Activated T-cell treated with anti-CD3 and anti-CD28 coated beads, Interleukin-2, amount 50 U/mL, for 48 hours (primary cell): ENCODE measurements around the gene SHISAL1.
"Not testable (repeated sequence)": the region's sequence is repeated elsewhere in the genome, so short reads cannot be mapped to it uniquely, and the experiment has no call there.

ENCODE experiments used
- DNase-seq, 2 experiments: peaks; one replicate each; pipeline ENCODE4 v3.0.0-alpha.2; 2020

SHISAL1 gene

GRCh38 chr22:44325718-44326490 is 13.2 kb upstream of the SHISAL1 start:
- DNase-seq = no peak

GRCh38 chr22:44323140-44323790 is 10.5 kb upstream of the SHISAL1 start:
- DNase-seq = not testable (repeated sequence)

- no peak for DNase-seq
Measured at GRCh38 chr22:44319685-44320084, 6.9 kb upstream of the SHISAL1 start.

- DNase-seq = no peak
Measured at GRCh38 chr22:44318751-44319150, 6.0 kb upstream of the SHISAL1 start.

GRCh38 chr22:44317886-44318637 is 5.3 kb upstream of the SHISAL1 start:
- no peak for DNase-seq

GRCh38 chr22:44317123-44317444 is 4.3 kb upstream of the SHISAL1 start:
- DNase-seq = no peak

- DNase-seq = no peak
Measured at GRCh38 chr22:44316393-44317122, 3.8 kb upstream of the SHISAL1 start.

- DNase-seq = no peak
Measured at GRCh38 chr22:44314425-44315067, 1.8 kb upstream of the SHISAL1 start.

- DNase-seq = no peak
Measured at GRCh38 chr22:44313385-44314006, 745 bp upstream of the SHISAL1 start.

- no peak for DNase-seq
Measured at GRCh38 chr22:44311855-44312170, 938 bp downstream of the SHISAL1 start.

- no peak for DNase-seq
Measured at GRCh38 chr22:44311104-44311854, 1.5 kb downstream of the SHISAL1 start.

- DNase-seq = no peak
Measured at GRCh38 chr22:44309647-44310046, 3.1 kb downstream of the SHISAL1 start.

GRCh38 chr22:44309137-44309536 is 3.6 kb downstream of the SHISAL1 start:
- DNase-seq = no peak

- no peak for DNase-seq
Measured at GRCh38 chr22:44307509-44308169, 5.1 kb downstream of the SHISAL1 start.

- no peak for DNase-seq
Measured at GRCh38 chr22:44305888-44306287, 6.9 kb downstream of the SHISAL1 start.

- DNase-seq = no peak
Measured at GRCh38 chr22:44305455-44305854, 7.3 kb downstream of the SHISAL1 start.

- DNase-seq = no peak
Measured at GRCh38 chr22:44304911-44305310, 7.8 kb downstream of the SHISAL1 start.

GRCh38 chr22:44304354-44304753 is 8.4 kb downstream of the SHISAL1 start:
- DNase-seq = no peak

- not testable (repeated sequence) for DNase-seq
Measured at GRCh38 chr22:44302363-44302762, 10.4 kb downstream of the SHISAL1 start.

- no peak for DNase-seq
Measured at GRCh38 chr22:44301039-44301438, 11.7 kb downstream of the SHISAL1 start.

- DNase-seq = no peak
Measured at GRCh38 chr22:44299124-44299523, 13.6 kb downstream of the SHISAL1 start.
